ENCODE measurements around the gene SMURF1.

SMURF1 gene

DNA sequence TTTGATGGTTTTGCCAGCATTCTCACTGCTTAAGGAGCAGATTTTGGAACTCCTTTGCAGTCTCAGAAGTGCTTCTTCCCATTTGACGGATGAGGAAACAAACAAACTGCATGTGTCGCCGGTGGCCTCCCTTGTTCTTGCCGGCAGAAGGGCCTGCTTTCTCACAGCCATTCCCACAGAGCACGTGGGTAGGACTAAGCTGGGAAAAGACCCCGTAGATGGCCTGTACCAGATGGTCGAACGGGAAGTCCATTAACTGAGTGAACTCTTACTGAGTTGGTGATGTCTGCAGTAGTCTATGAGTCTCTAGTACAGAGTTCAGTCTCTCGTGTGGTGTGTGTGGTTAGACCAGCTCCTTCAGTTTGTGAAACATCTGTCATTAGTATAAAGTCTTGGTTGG lies 133.6 kb downstream of the SMURF1 start:
- in situ Hi-C loops (cut with MboI; ENCODE audit: low sequenced_read_pairs): no loop called here

DNA sequence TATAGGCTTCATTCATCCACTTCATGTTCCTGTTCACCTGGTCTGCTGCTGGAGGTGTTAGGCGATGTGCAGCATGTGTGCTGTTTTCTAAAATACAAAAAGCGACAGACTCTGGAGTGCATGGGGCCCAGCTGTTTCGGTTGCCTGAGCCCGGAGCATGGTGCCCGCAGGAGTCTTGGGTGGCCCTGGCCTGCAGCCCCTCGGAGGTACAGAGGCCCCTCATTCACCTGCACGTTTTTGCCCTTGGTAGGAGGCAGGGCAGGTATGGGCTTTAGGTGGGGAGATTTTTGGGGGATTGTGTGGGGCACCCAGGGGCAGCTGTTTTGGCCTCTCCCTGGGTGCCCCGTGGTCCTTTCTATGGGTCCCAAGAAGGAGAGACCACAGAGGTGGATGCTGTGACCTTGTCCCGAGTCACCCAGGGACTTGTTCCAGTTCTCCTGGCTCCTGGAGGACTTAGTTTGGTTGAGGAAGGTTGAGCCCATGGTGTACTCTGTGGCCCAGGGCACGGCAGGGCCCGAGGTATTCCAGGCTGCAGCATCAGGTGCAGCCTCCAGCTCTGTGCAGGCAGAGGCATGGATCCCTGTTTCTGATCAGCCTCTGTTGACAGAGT lies 134.9 kb downstream of the SMURF1 start:
- in situ Hi-C loops (cut with MboI; ENCODE audit: low sequenced_read_pairs): no loop called here

DNA sequence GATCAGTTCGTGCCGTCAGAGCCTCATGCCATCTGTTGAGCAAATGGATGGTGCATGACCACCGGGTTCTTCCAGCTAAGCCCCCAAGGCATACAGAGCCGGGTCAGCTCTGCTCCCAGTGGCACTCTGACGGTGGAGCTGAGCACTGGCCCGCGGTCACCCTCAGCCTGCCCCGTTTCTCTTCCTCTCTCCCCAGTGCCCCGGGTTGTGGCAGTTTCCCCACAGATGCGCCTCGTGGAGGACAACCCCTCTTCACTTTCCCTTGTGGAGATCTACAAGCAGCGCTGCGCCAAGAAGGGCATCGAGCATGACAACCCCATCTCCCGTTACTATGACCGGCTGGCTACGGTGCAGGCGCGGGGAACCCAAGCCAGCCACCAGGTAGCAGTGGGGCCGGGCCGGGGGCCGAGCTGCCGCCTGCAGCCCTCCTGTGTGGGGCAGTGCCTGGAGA lies 135.7 kb downstream of the SMURF1 start:
- in situ Hi-C loops (cut with MboI; ENCODE audit: low sequenced_read_pairs): no loop called here

DNA sequence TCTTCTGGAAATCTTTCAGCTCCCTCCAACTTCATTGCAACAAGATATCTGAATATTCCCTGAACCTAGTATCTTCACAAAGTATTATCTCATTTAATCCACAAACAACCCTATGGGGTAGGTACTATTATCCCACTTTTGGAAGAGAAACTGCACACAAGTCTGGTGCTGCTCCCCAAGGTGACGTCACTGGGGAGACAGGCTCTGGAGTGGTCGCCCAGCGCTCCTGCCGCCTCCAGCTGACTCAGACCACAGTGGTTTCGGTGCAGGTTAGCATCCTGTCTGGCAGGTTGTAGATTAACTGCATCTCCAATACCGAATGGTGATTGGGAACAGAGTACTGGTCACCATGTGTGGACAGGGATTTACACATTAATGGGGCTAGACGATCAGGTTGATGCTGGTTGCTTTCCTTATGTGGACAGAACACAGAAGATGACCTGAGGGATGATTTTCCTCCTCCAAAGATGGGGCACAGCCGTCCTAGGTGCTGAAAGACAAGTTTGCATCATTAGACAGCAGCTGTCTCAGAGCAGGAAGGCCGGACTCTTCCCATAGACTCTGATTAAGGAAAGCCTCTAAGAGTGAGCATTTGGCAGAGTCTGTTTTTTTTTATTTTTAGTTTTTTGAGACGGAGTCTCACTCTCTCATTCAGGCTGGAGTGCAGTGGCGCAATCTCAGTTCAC lies 137.0 kb downstream of the SMURF1 start:
- in situ Hi-C loops (cut with MboI; ENCODE audit: low sequenced_read_pairs): no loop called here

DNA sequence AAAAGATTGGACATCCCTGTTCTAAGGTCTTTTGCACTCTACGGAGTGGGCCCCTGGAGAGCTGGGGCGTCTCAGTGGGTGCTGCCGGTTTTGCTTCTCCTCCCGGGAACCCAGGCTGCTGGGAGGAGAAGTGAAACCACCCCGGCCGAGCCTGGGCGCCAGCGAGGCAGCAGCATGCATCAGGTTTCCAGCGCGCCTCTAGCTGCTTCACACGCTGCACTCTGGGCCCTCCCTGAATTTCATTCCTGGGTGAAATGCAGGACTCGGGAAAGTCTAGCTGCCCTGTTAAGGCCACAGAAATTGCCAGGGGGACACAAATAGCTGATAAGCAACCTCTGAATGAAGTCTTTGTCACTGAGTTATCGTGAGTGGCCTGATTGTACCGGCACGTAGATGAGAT lies 138.1 kb downstream of the SMURF1 start:
- in situ Hi-C loops (cut with MboI; ENCODE audit: low sequenced_read_pairs): no loop called here

DNA sequence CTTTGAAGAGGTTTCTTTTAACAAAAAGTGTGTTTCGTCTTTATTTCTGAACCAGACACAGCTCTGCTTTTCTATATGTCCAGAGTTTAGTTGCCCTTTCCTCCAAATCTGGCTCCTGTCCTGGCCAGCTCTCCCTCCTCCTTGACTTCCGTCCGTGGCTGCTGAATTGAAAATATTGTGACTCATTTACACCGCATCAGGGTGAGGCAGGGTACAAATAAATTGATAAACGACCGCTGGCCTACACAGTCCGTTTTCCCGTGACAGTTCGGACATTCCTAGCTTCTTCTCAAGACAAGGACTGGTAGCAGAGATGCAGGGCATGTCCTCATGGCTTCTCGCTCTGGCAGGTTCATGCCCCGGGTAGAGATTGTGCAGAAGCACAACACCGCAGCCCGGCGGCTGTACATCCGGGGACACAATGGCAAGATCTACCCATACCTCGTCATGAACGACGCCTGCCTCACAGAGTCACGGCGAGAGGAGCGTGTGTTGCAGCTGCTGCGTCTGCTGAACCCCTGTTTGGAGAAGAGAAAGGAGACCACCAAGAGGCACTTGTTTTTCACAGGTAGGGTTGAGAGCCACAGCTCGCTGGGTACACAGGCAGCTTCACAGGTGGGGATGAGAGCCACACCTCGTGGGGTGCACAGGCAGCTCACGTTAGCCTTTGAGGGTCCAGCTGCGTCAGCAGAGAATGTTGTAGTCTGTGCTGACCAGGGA lies 139.0 kb downstream of the SMURF1 start:
- in situ Hi-C loops (cut with MboI; ENCODE audit: low sequenced_read_pairs): no loop called here

DNA sequence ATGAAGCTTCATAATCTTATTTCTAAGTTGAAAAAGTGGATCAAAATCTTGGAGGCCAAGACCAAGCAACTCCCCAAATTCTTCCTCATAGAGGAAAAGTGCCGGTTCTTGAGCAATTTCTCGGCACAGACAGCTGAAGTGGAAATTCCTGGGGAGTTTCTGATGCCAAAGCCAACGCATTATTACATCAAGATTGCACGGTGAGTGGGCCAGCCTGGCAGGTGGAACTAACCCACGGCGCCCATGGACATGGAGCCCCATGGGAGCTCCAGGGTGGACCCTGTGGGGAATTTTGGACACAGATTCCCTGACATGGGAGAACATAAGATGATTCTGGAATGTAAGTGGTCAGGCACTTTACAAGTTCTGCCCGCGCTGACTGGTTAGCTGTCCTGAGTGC lies 139.7 kb downstream of the SMURF1 start:
- in situ Hi-C loops (cut with MboI; ENCODE audit: low sequenced_read_pairs): no loop called here

DNA sequence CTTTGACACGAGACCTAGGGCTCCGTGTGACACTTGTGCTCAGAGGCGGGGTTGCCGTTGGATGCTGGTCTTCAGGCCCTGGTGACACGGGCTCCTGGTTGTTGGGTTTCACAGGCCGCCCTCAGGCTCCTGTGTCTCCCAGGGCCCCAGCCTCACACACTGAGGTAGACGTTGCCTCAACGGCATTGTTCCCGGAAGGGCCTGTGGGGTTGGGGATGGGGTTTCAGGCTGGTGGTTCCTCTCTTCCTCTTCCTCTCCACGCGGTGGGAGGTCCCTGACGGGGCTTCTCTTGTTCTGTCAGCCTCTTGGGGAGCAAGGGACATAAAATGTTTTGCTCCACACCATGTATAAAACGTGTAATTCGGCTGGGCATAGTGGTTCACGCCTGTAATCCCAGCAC lies 140.5 kb downstream of the SMURF1 start:
- in situ Hi-C loops (cut with MboI; ENCODE audit: low sequenced_read_pairs): no loop called here

DNA sequence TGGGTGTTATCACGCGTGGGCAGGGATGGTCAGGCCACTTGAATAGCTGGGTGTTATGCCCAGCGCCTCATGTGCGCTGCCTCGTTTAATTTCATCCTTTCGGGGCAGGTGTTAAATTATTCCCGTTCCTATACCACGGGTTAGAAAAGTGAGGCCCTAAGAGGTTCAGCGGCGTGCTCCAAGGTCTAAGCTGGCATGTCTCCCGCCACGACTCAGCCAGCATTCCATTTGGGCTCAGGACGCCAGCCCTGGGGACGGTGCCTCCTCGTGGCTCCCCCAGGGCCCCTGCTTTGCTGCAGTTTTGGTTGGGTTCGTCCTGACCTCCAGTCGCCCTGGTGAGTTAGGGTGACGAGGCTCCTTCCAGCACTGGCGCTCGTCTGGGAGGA lies 141.1 kb downstream of the SMURF1 start:
- in situ Hi-C loops (cut with MboI; ENCODE audit: low sequenced_read_pairs): no loop called here

DNA sequence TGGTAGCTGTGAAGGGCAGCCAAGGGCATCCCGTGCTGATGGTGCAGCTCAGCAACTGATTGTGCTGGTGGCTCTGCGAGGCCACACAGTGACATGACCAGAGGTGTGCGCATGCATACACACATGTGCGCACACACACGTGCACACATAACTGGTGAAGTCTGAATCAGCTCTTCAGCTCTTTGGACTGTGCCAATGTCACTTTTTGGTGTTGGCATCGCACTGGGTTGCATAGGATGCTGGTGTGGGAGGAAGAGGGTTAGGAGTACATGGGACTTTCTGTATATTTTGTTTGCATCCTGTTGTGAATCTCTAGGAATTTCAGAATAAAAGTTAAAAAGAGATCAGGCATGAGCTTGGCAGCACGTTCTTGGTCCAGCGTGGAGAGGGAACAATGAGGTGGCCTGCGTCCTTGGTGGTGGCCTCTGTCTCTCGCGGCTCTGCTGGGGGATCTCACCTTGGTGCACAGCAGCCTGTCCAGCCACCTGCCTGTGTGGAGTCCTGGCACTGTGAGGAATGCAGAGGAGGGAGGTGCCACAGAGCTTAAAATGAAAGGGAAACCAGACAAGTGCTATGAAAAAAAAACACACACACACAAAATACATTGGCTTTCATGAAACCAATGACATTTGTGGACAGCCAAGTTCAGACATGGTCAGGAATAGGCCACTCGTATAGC lies 141.6 kb downstream of the SMURF1 start:
- in situ Hi-C loops (cut with MboI; ENCODE audit: low sequenced_read_pairs): no loop called here

DNA sequence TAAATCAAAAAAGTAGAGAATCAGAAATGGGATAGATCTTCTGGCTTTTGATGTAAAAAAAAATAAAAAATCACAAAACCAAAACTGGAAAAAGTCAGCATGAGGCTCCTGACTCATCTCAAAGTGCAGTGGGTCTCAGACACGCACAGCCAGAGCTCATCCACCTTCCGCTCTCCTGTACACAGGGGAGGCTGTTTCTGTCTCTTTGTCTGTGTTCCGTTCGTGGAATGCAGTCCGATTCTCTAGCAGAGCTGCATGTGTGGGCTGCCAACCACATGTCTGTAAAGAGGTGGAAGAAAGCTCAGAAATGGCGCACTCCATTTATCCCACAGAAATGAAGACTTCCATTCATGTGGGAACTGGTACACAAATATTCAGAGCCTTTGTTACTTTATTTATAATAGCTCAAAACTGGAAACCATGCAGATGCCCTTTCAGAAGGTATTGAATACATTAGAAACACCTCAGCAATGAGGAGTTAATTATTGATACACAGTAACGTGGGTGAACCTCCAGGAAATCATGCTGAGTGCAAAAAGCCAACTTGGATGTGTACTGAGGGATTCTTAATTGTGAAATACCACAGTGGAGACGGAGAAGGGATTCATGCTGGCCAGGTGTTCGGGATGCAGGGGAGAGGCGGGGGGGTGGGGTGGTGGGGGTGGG lies 142.3 kb downstream of the SMURF1 start:
- in situ Hi-C loops (cut with MboI; ENCODE audit: low sequenced_read_pairs): no loop called here

DNA sequence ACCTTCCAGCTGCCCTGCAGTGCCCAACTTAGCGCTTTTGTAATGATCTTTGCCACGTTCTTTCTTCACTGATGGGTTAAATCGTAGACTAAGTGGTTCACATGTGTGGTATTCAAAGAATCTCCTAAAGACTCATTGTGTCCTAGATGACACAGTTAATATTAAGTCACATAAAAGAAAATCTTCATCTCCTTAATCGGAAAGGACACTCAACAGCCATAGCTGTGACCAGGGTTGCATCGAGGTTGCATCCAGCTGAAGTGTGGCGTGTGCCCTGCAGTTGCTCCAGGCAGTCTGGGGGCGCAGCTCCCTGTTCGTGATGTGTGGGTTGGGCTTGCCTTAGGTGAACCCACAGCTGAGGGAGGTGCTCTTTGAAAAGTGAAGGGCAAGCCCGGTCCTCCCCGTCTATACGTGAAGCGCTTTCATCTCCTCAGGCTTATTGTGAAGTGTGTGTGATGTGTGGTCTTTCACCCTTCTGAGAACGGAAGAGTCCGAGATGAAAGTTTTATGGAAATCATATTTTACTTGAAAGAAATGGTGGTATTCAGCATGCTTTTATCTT lies 142.9 kb downstream of the SMURF1 start:
- in situ Hi-C loops (cut with MboI; ENCODE audit: low sequenced_read_pairs): no loop called here

DNA sequence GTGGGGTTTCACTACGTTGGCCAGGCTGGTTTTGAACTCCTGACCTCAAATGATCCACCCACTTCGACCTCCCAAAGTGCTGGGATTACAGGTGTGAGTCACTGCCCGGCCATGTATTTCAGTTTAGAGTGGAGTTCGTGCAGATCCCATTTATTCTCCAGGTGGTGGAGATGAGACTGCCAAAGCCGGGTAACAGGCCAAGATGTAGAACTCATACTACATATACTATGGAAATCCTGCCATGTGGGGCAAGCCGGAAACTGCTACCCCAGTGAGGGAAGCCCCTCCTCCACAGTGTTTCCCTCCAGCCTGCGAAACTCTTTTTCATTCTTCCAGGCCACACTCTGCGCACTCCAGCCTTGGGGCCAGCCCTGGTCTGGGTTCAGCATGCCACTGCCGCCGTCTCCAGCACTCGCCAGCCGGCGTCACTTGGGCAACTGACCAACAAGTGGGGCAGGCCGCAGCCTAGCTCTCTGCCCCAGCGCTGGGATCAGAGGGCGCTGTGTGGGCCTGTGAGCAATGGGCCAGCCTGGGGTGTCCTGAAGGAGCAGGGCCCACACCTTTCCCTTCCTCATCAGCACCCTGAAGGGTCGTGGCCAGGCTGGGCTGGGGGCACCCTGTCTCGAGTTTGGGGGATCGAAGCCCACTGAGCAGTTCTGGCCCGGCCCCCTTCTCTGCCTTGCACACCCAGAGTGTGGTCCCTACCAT lies 143.6 kb downstream of the SMURF1 start:
- in situ Hi-C loops (cut with MboI; ENCODE audit: low sequenced_read_pairs): no loop called here

DNA sequence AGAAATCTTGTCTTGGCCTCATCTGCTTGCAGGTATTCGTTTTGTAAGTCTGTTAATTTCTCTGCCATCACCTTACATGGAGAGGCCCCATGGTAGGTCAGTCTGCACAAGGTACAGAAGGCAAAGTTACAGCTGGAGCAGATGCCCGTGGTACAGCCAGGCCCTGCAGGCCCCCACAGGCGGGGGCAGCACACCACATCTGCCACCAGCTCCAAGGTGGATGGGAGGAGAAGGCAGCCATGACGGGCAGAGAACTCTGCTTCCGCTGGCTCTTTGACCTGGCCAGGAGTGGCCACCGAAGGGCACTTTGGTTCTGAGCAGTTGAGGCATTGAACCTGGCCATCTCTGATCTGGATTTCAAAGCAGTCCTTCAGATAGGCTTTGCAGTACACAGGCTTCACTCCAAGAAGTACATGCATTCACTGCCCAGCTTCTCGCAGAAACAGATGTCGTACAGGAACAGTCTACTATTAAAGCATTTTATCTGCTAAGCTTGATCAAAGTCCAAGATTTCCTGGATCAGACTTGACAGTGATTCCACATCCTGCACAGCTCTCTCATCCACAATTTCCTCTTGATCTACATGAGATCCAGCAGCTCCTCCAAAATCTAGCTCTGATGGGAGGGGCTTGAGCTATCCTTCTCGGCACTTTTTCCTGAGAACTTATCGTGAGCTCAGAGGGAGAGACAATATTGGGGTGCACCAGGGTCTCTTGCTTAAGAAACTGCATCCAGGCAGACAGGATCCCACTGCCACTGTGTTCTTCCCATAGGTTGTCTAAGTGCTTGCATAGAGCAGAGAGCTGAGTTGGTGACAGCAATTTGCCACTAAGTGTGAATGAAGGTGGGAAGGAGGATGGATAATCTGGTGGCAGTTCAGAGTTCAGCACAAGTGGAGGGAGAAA lies 144.8 kb downstream of the SMURF1 start:
- in situ Hi-C loops (cut with MboI; ENCODE audit: low sequenced_read_pairs): no loop called here

DNA sequence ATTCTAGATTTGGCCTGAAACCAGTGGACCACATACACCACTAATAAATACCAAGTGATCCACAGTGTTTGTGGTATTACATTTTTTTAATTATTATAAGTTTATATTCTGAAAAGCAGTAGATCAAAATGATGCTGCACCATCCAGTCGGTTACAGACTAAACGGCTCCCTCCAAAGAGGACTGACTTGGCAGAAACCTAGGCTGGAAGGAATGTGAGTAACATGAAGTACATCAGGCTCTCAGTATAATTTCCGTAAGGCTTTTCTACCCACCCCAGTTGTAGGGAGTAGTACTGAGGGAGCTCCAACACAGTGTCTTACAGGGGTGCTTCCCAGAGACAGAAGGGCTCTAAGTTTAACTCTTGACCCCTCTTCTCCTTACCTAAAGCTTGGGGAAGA lies 146.1 kb downstream of the SMURF1 start:
- in situ Hi-C loops (cut with MboI; ENCODE audit: low sequenced_read_pairs): no loop called here

DNA sequence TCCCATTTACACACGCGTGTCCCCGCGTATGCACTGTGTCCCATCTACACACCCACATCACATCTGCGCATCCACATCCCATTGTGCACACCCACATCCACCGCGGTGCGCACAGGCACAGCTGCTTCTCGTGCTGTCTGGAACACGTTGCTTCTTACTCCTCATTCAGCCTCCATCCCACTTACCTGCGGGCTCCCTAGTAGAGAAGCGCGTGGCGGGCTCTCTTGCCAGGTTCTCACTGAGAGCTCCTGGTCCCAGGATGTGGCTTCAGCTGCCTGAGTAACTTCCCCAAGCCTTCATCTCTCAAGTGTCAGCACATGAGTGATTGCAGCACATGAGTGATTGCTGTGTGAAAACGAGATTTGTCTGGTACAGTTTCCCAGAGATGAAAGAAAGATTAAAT lies 147.8 kb downstream of the SMURF1 start:
- in situ Hi-C loops (cut with MboI; ENCODE audit: low sequenced_read_pairs): no loop called here

DNA sequence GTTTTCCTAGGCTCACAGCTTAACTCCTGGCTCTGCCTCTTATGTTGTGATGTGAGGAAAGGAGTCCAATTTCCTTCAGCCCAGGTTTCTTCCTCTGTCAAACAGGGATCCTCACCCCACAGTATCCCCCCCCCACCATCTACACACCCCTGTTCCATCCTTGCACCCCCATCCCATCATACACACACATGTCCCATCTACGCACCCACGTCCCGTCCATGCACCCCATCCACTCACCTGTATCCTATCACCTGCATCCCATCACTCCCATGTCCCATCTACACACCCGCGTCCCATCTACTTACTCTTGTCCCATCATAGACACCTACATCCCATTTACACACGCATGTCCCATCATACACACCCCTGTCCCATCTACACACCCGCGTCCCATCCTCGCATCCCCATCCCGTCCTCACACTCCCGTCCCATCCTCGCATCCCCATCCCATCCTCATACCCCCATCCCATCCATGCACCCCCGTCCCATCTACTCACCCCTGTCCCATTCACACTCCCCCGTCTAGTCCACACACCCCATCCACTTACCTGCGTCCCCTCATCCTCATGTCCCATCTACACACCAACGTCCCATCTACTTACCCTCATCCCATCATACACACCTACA lies 148.3 kb downstream of the SMURF1 start:
- in situ Hi-C loops (cut with MboI; ENCODE audit: low sequenced_read_pairs): no loop called here

DNA sequence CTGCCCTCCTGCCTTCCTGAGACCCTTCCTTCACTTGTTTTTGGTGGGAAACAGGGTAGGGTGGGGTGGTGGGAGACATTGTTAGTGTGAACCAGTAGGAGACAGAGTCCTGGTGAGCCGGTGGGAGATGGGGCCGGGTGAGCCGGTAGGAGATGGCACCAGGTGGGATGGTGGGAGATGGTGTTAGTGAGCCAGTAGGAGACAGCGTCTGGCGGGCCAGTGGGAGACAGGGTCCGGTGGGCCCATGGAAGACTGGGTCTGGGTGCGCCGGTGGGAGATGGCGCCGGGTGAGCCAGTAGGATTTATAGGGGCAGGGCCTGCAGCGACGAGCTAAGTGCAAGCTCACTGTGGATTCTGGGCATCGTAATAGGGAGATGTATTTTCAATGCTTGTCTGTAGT lies 148.8 kb downstream of the SMURF1 start:
- in situ Hi-C loops (cut with MboI; ENCODE audit: low sequenced_read_pairs): no loop called here

Data from HL-60/S4 treated with retinoic acid at 250 ng/mL for 4 days and 3 days (cell line).